Measurements from ENCODE around the gene ACOT8.

DNA sequence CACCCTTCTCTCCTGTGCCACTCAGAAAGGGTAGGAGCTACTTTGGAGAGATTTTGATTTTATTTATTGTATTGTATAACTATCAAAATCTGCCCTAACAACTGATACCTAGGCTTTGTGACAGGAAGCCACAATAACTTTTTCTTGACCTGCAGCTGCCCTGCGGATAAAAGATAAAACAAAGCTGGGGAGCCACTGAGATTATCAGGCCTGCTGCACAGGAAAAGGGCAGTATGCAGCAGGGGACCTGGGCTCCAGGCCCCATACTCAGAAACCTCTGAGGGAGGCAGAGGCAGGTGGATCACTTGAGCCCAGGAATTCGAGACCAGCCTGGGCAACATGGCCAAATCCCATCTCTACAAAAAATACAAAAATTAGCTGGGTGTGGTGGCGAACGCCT, 24.6 kb downstream of the ACOT8 start:
- TF ChIP-seq ZNF384 (IDR thresholded peaks at IDR 0.05) (no peak), ARNT (IDR thresholded peaks at IDR 0.05) (no peak), SP1 (IDR thresholded peaks at IDR 0.05) (no peak), NFRKB (IDR thresholded peaks at IDR 0.05) (no peak), HDGF (IDR thresholded peaks at IDR 0.05; ENCODE audit: borderline replicate concordance) (no peak), SUZ12 (IDR thresholded peaks at IDR 0.05) (no peak), FOXK2 (IDR thresholded peaks at IDR 0.05) (no peak), ELF4 (IDR thresholded peaks at IDR 0.05) (no peak), FOXA1 (IDR thresholded peaks at IDR 0.05) (no peak)
- TF ChIP-seq, protein P1, sequence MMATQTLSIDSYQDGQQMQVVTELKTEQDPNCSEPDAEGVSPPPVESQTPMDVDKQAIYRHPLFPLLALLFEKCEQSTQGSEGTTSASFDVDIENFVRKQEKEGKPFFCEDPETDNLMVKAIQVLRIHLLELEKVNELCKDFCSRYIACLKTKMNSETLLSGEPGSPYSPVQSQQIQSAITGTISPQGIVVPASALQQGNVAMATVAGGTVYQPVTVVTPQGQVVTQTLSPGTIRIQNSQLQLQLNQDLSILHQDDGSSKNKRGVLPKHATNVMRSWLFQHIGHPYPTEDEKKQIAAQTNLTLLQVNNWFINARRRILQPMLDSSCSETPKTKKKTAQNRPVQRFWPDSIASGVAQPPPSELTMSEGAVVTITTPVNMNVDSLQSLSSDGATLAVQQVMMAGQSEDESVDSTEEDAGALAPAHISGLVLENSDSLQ (IDR thresholded peaks at IDR 0.05): no peak
